ENCODE results near the gene CWF19L1. TPM values are rescaled to one million over a fixed set of nuclear protein-coding genes. Genes with fewer than 3 reads are reported as not detected.

CWF19L1 gene
- total RNA-seq, 6 experiments from 2014 or later, result 19.1 to 24.5 (median 20.6) TPM

DNA sequence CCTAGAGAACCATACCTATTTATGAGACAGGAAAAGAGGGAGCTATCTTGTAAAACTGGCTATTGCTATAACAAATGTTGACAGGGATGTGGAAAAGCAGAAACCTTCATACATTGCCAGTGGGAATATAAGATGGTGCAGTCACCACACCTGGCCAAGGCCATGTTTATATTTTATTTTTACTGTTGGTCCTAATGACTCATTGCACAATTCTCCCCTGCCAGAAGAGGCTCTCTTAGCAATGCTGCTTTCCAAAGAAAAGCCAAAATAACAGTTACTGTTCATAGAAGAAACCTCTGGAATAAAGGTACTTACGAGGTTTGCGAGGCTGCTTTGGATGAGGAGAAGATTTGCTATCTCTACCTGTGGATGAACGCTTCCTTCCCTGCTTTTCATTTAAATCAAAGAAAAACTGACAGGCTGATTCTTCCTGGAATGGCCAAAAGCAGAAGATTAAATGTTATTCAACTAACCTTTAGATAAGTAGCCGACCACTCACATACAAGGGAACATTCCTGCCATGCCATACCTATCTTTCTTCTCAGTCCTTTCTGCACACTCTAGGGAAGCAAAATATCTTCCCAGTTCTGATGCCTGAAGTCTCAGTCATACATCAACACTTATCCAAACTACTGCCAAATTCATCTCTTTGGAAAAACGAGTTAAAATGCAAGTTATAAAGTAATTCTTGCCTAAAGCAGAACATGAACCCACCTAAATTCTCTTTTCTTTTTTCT, 21.8 kb downstream of the CWF19L1 start:
- H3K27ac Mint-ChIP-seq, result no peak overlapping the region; the same call in 1 of the 2 replicates
- H3K27me3 Mint-ChIP-seq (ENCODE audit: insufficient read depth), result no peaks in the 10 kb centered on the region
- peaks cover 9% of the 10 kb centered on the region for H3K4me1 Mint-ChIP-seq (ENCODE audit: low read depth)
- TF ChIP-seq, protein P1, sequence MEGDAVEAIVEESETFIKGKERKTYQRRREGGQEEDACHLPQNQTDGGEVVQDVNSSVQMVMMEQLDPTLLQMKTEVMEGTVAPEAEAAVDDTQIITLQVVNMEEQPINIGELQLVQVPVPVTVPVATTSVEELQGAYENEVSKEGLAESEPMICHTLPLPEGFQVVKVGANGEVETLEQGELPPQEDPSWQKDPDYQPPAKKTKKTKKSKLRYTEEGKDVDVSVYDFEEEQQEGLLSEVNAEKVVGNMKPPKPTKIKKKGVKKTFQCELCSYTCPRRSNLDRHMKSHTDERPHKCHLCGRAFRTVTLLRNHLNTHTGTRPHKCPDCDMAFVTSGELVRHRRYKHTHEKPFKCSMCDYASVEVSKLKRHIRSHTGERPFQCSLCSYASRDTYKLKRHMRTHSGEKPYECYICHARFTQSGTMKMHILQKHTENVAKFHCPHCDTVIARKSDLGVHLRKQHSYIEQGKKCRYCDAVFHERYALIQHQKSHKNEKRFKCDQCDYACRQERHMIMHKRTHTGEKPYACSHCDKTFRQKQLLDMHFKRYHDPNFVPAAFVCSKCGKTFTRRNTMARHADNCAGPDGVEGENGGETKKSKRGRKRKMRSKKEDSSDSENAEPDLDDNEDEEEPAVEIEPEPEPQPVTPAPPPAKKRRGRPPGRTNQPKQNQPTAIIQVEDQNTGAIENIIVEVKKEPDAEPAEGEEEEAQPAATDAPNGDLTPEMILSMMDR (IDR thresholded peaks at IDR 0.05), result no peak
- no peak overlapping the region for H3K4me3 Mint-ChIP-seq
- DNase-seq, result no peak
- no peaks in the 10 kb centered on the region for H3K9me3 Mint-ChIP-seq
- peaks cover 10% of the 10 kb centered on the region; the same call in 1 of the 2 replicates for H3K36me3 Mint-ChIP-seq (ENCODE audit: low read depth)

DNA sequence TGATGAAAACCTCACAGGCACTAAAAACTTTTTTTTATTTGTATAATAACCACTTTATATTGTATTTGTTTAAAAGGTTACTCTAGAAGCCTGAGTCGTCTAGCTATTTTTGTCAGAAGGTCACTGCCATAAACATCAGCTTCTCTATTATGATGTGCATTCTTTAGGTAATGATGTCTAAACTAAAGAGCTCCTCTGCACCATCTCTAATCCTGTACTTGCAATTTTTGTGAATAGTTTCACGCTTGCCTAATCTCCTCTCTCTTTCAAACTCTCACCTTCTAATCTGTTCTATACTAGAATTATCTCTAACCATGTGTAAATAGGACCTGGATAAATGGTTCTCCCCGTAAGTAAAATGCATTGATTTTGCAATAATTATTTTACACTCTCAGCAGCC, 27.6 kb downstream of the CWF19L1 start:
- no peak overlapping the region for H3K27ac Mint-ChIP-seq
- H3K4me1 Mint-ChIP-seq (ENCODE audit: low read depth), result peaks cover 9% of the 10 kb centered on the region; the same call in 1 of the 2 replicates
- TF ChIP-seq, protein P1 (IDR thresholded peaks at IDR 0.05), result no peak
- H3K36me3 Mint-ChIP-seq (ENCODE audit: low read depth), result peaks cover 8% of the 10 kb centered on the region
- DNase-seq, result no peak
- no peaks in the 10 kb centered on the region for H3K27me3 Mint-ChIP-seq (ENCODE audit: insufficient read depth)
- H3K4me3 Mint-ChIP-seq, result no peak overlapping the region
- no peaks in the 10 kb centered on the region for H3K9me3 Mint-ChIP-seq

DNA sequence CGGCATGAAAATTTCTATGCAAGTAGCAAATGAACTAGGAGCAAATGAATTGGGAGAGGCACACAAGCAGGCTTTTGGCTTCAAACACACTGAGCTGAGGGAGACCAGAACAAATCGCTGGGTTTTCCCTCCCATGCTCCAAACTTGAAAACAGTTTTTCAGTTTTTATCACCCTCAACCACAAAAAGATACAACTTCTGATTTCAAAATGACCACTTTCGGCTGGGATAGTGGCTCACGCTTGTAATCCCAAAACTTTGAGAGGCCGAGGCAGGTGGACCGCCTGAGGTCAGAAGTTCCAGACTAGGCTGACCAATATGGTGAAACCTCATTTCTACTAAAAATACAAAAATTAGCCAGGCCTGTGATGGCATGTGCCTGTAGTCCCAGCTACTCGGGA, 29.0 kb downstream of the CWF19L1 start:
- no peak for DNase-seq
- Mint-ChIP-seq H3K9me3 (no peaks in the 10 kb centered on the region), H3K27ac (no peak overlapping the region), H3K4me1 (ENCODE audit: low read depth) (peaks cover 9% of the 10 kb centered on the region; the same call in 1 of the 2 replicates), H3K27me3 (ENCODE audit: insufficient read depth) (no peaks in the 10 kb centered on the region), H3K36me3 (ENCODE audit: low read depth) (peaks cover 8% of the 10 kb centered on the region), H3K4me3 (no peak overlapping the region)
- TF ChIP-seq, protein P1 (IDR thresholded peaks at IDR 0.05), result no peak

DNA sequence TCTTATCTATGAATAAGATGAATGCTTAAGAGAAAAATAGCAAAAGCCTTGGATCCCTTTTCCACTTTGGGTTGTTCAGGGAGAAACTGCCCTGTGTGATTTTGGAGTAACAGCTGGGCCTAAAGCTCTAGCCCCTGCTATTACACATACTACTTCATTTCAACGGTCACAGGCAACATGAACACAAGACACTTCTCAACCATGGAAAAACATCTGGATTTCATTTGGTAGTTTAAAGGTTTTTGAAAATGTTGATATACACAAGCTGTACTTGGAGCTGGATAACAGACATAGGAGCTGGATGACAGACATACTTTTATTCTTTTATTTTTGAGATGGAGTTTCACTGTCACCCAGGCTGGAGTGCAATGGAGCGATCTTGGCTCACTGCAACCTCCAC, 35.3 kb downstream of the CWF19L1 start:
- DNase-seq, result no peak
- peak overlapping the region; percentile 9; the same call in 1 of the 2 replicates for H3K27ac Mint-ChIP-seq
- H3K4me3 Mint-ChIP-seq, result no peak overlapping the region
- peaks cover 2% of the 10 kb centered on the region; the same call in 1 of the 2 replicates for H3K27me3 Mint-ChIP-seq (ENCODE audit: insufficient read depth)
- peaks cover 5% of the 10 kb centered on the region for H3K9me3 Mint-ChIP-seq
- TF ChIP-seq, protein P1 (IDR thresholded peaks at IDR 0.05), result no peak
- H3K4me1 Mint-ChIP-seq (ENCODE audit: low read depth), result peaks cover 23% of the 10 kb centered on the region
- H3K36me3 Mint-ChIP-seq (ENCODE audit: low read depth), result peaks cover 25% of the 10 kb centered on the region

DNA sequence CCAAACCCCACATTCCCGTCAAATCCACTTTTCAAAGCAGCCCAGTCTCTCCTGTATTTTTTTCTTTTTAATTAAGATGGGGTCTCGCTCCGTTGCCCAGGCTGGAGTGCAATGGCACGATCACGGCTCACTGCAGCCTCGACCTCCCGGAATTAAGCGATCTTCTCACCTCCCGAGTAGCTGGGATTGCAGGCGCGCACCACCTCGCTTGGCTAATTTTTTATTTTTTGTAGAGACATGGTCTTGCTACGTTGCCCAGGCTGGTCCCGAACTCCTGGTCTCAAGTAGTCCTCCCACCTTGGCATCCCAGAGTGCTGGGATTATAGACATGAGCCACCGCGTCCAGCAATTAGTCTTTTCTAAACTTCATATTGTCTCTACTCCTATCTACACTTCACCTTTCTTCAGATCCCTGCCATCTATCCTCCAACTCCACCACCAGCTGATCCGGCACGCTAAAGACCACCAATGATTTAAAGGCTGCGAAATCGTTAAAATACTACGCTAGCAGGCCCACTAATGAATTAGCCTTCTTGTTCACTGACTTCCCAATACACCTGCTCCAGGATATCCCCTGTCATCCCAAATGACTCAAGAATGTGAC, 37.5 kb downstream of the CWF19L1 start:
- H3K27ac Mint-ChIP-seq, result peak overlapping the region; percentile 77
- peaks cover 2% of the 10 kb centered on the region; the same call in 1 of the 2 replicates for H3K27me3 Mint-ChIP-seq (ENCODE audit: insufficient read depth)
- H3K4me3 Mint-ChIP-seq, result peak overlapping the region; percentile 94
- H3K4me1 Mint-ChIP-seq (ENCODE audit: low read depth), result peaks cover 23% of the 10 kb centered on the region
- peaks cover 5% of the 10 kb centered on the region for H3K9me3 Mint-ChIP-seq
- TF ChIP-seq, protein P1 (IDR thresholded peaks at IDR 0.05), result no peak
- peaks cover 24% of the 10 kb centered on the region for H3K36me3 Mint-ChIP-seq (ENCODE audit: low read depth)
- DNase-seq, result no peak
